Thyroid gland (tissue), 4 donors: ENCODE measurements around the gene OLIG1. TPM values are rescaled to one million over a fixed set of nuclear protein-coding genes. Genes with fewer than 3 reads are reported as not detected.

ENCODE experiments used
- DNase-seq, 2 donors: peaks; one replicate each; pipeline ENCODE4 v3.0.0-alpha.2; 2019
- H3K27ac ChIP-seq, 3 donors: fragments of 200-600 bp; sonication (generic); 1 replicate in 2 of 3; 2 replicates in 1 of 3; pipeline ENCODE4 v1.5.1; 2016 to 2019; ENCODE audit warnings: mild to moderate bottlenecking in 1 of 3, moderate library complexity in 1 of 3
- H3K27me3 ChIP-seq: fragments of 200-600 bp; sonication (generic); one replicate; pipeline ENCODE4 v1.5.1; 2019
- H3K36me3 ChIP-seq, 2 donors: fragments of 200-600 bp; sonication (generic); one replicate each; pipeline ENCODE4 v1.5.1; 2016 to 2019
- H3K4me1 ChIP-seq, 2 donors: fragments of 200-600 bp; sonication (generic); one replicate each; pipeline ENCODE4 v1.5.1; 2017 to 2019
- H3K4me3 ChIP-seq, 3 donors: fragments of 200-600 bp; sonication (generic); replicated peaks in 1 of 3; 1 replicate in 2 of 3; 2 replicates in 1 of 3; pipeline ENCODE4 v1.5.1; 2016; ENCODE audit warnings: mild to moderate bottlenecking in 1 of 3
- H3K9me3 ChIP-seq: fragments of 200-600 bp; sonication (generic); one replicate; pipeline ENCODE4 v1.5.1; 2017
- CTCF ChIP-seq, 6 experiments: fragments of 200-600 bp in 3 of 6; fragments of 450-650 bp in 3 of 6; sonication (generic) in 3 of 6; IDR thresholded peaks; one replicate each; pipeline ENCODE4 v1.5.1; 2016 to 2019; ENCODE audit warnings: antibody characterized with exemption in 6 of 6, mild to moderate bottlenecking in 2 of 6, inconsistent platforms in 1 of 6, moderate library complexity in 1 of 6
- POLR2A ChIP-seq, 2 donors: fragments of 450-650 bp; IDR thresholded peaks; one replicate each; pipeline ENCODE4 v1.6.1; 2017; ENCODE audit warnings: antibody characterized with exemption in 2 of 2, mild to moderate bottlenecking in 2 of 2, moderate library complexity in 1 of 2
- WGBS, 2 donors: methylation state at CpG; one replicate each; pipeline ENCODE4 v1.1.5; 2017; 5-methylcytosine and 5-hydroxymethylcytosine counted together
- intact Hi-C: fragments of 100-400 bp; cut with DNase I; formaldehyde crosslinking; loops from one replicate; pipeline ENCODE4 v1.15.1; 2023
- total RNA-seq, 4 donors: library from RNA; depleted of rRNA; stranded (reverse); fragments of >200 nt; gene quantifications; one replicate each; pipeline ENCODE4 v1.2.3, GENCODE V29; 2016

The OLIG1 gene
- total RNA-seq, 4 donors from 2014 or later = not detected

- no peaks in the 10 kb centered on the region for H3K36me3 ChIP-seq
- DNase-seq = no peak
- H3K4me3 ChIP-seq = no peak overlapping the region
- intact Hi-C loops = no loop called here
- no peaks in the 10 kb centered on the region for H3K9me3 ChIP-seq
- no peak overlapping the region for H3K27ac ChIP-seq
- TF ChIP-seq CTCF (IDR thresholded peaks at IDR 0.05) = no peak
- no peak for TF ChIP-seq POLR2A (IDR thresholded peaks at IDR 0.05)
- 51 to 64% methylated on average over 5 of the region's 5 CpGs for WGBS, 2 donors
- H3K27me3 ChIP-seq = no peaks in the 10 kb centered on the region
- H3K4me1 ChIP-seq = no peaks in the 10 kb centered on the region
Measured at GRCh38 chr21:33088384-33088783, 18.4 kb downstream of the OLIG1 start.

- WGBS, 2 donors = 88 to 89% methylated on average over 4 of the region's 4 CpGs
- DNase-seq = no peak
- no peaks in the 10 kb centered on the region for H3K27me3 ChIP-seq
- intact Hi-C loops = no loop called here
- H3K4me1 ChIP-seq = no peaks in the 10 kb centered on the region
- H3K36me3 ChIP-seq = no peaks in the 10 kb centered on the region
- no peaks in the 10 kb centered on the region for H3K9me3 ChIP-seq
- H3K4me3 ChIP-seq = no peak overlapping the region
- no peak overlapping the region for H3K27ac ChIP-seq
- TF ChIP-seq POLR2A (IDR thresholded peaks at IDR 0.05) (no peak), CTCF (IDR thresholded peaks at IDR 0.05) (no peak)
Measured at GRCh38 chr21:33089395-33090119, 19.6 kb downstream of the OLIG1 start.

- Histone ChIP-seq H3K4me1 (no peaks in the 10 kb centered on the region), H3K4me3 (no peak overlapping the region), H3K36me3 (no peaks in the 10 kb centered on the region), H3K9me3 (no peaks in the 10 kb centered on the region), H3K27ac (no peak overlapping the region), H3K27me3 (no peaks in the 10 kb centered on the region)
- WGBS, 2 donors = 22 to 33% methylated on average over 5 of the region's 5 CpGs
- TF ChIP-seq POLR2A (IDR thresholded peaks at IDR 0.05) (no peak), CTCF (IDR thresholded peaks at IDR 0.05) (no peak)
- DNase-seq = no peak
- intact Hi-C loops = no loop called here
Measured at GRCh38 chr21:33096426-33096825, 26.5 kb downstream of the OLIG1 start.

DNA sequence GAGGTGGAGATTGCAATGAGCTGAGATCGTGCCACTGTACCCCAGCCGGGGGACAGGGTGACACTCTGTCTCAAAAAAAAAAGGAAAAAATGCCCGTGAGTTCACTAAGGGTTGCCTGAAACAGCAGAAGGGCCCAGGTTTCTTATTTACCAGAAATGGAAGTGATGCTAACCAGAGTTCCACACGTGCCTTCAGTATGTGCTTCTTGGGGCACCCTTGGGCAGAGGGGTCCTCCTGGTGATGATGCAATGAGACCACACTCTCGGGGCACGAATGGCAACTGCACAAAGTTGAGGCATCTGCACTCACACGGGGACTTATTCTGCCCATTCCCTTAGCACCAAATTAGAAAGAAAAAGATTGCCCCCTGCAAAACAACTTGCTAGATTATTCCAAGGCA lies 29.2 kb downstream of the OLIG1 start:
- no peaks in the 10 kb centered on the region for H3K27me3 ChIP-seq
- H3K9me3 ChIP-seq = no peaks in the 10 kb centered on the region
- H3K36me3 ChIP-seq = no peaks in the 10 kb centered on the region
- H3K27ac ChIP-seq = no peak overlapping the region
- H3K4me3 ChIP-seq = no peak overlapping the region
- H3K4me1 ChIP-seq = no peaks in the 10 kb centered on the region
- intact Hi-C loops = no loop called here
- no peak for TF ChIP-seq CTCF (IDR thresholded peaks at IDR 0.05)
- 77 to 84% methylated on average over 7 of the region's 7 CpGs for WGBS, 2 donors
- DNase-seq = no peak

- Histone ChIP-seq H3K4me3 (no peak overlapping the region), H3K4me1 (no peaks in the 10 kb centered on the region), H3K9me3 (no peaks in the 10 kb centered on the region), H3K27ac (no peak overlapping the region), H3K27me3 (no peaks in the 10 kb centered on the region), H3K36me3 (no peaks in the 10 kb centered on the region)
- intact Hi-C loops = no loop called here
- no peak for DNase-seq
- no peak for TF ChIP-seq POLR2A (IDR thresholded peaks at IDR 0.05)
- no peak for TF ChIP-seq CTCF (IDR thresholded peaks at IDR 0.05)
- 47 to 57% methylated on average over 21 to 26 of the region's 30 CpGs for WGBS, 2 donors
Measured at GRCh38 chr21:33101300-33101911, 31.5 kb downstream of the OLIG1 start.
